ENCODE results near the gene SDK1.

DNA sequence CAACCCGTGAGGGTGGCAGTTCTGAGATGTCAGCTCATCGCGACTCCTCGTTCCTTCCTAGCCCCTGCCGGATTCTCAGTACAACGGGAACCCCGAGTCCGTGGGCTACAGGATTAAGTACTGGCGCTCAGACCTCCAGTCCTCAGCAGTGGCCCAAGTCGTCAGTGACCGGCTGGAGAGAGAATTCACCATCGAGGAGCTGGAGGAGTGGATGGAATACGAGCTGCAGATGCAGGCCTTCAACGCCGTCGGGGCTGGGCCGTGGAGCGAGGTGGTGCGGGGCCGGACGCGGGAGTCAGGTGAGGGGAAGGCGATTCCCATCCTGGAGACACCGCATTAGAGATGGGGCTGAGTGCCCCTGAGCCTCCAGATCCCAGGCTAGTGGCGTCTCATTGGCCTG, 812.9 kb downstream of the SDK1 start:
- TF ChIP-seq, protein P1, sequence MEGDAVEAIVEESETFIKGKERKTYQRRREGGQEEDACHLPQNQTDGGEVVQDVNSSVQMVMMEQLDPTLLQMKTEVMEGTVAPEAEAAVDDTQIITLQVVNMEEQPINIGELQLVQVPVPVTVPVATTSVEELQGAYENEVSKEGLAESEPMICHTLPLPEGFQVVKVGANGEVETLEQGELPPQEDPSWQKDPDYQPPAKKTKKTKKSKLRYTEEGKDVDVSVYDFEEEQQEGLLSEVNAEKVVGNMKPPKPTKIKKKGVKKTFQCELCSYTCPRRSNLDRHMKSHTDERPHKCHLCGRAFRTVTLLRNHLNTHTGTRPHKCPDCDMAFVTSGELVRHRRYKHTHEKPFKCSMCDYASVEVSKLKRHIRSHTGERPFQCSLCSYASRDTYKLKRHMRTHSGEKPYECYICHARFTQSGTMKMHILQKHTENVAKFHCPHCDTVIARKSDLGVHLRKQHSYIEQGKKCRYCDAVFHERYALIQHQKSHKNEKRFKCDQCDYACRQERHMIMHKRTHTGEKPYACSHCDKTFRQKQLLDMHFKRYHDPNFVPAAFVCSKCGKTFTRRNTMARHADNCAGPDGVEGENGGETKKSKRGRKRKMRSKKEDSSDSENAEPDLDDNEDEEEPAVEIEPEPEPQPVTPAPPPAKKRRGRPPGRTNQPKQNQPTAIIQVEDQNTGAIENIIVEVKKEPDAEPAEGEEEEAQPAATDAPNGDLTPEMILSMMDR (IDR thresholded peaks at IDR 0.05): no peak
- no peak for TF ChIP-seq POLR2A (IDR thresholded peaks at IDR 0.05)
